ENCODE data around the gene PSMB8. TPM values are rescaled to one million over a fixed set of nuclear protein-coding genes. Genes with fewer than 3 reads are reported as not detected.

PSMB8 gene
- total and polyA plus RNA-seq, 2 of the 8 experiments (the other 6 are each of a cell fraction or from before 2014, with no cell fraction given): 18.4 to 43.0 TPM

DNA sequence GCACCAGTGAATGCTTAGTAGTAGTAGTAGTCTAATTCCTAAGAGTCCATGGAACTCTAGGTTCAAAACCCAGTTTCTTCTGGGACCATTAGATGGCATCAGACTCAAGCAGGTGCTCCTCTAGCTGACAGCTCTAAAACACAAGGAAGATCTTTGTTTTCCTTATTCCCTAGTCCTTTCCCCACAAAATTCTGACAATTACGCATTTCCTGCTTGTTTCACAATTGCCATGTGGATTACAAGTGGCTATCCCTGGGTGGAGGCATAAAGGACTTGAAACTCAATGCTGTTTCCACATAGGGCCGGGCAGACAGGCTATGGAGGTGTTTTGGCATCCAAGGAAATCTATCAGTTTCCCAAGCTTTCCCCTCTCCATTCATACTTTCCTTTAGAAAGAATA lies 17.9 kb downstream of the PSMB8 start (continued):
- TF ChIP-seq, protein P1, sequence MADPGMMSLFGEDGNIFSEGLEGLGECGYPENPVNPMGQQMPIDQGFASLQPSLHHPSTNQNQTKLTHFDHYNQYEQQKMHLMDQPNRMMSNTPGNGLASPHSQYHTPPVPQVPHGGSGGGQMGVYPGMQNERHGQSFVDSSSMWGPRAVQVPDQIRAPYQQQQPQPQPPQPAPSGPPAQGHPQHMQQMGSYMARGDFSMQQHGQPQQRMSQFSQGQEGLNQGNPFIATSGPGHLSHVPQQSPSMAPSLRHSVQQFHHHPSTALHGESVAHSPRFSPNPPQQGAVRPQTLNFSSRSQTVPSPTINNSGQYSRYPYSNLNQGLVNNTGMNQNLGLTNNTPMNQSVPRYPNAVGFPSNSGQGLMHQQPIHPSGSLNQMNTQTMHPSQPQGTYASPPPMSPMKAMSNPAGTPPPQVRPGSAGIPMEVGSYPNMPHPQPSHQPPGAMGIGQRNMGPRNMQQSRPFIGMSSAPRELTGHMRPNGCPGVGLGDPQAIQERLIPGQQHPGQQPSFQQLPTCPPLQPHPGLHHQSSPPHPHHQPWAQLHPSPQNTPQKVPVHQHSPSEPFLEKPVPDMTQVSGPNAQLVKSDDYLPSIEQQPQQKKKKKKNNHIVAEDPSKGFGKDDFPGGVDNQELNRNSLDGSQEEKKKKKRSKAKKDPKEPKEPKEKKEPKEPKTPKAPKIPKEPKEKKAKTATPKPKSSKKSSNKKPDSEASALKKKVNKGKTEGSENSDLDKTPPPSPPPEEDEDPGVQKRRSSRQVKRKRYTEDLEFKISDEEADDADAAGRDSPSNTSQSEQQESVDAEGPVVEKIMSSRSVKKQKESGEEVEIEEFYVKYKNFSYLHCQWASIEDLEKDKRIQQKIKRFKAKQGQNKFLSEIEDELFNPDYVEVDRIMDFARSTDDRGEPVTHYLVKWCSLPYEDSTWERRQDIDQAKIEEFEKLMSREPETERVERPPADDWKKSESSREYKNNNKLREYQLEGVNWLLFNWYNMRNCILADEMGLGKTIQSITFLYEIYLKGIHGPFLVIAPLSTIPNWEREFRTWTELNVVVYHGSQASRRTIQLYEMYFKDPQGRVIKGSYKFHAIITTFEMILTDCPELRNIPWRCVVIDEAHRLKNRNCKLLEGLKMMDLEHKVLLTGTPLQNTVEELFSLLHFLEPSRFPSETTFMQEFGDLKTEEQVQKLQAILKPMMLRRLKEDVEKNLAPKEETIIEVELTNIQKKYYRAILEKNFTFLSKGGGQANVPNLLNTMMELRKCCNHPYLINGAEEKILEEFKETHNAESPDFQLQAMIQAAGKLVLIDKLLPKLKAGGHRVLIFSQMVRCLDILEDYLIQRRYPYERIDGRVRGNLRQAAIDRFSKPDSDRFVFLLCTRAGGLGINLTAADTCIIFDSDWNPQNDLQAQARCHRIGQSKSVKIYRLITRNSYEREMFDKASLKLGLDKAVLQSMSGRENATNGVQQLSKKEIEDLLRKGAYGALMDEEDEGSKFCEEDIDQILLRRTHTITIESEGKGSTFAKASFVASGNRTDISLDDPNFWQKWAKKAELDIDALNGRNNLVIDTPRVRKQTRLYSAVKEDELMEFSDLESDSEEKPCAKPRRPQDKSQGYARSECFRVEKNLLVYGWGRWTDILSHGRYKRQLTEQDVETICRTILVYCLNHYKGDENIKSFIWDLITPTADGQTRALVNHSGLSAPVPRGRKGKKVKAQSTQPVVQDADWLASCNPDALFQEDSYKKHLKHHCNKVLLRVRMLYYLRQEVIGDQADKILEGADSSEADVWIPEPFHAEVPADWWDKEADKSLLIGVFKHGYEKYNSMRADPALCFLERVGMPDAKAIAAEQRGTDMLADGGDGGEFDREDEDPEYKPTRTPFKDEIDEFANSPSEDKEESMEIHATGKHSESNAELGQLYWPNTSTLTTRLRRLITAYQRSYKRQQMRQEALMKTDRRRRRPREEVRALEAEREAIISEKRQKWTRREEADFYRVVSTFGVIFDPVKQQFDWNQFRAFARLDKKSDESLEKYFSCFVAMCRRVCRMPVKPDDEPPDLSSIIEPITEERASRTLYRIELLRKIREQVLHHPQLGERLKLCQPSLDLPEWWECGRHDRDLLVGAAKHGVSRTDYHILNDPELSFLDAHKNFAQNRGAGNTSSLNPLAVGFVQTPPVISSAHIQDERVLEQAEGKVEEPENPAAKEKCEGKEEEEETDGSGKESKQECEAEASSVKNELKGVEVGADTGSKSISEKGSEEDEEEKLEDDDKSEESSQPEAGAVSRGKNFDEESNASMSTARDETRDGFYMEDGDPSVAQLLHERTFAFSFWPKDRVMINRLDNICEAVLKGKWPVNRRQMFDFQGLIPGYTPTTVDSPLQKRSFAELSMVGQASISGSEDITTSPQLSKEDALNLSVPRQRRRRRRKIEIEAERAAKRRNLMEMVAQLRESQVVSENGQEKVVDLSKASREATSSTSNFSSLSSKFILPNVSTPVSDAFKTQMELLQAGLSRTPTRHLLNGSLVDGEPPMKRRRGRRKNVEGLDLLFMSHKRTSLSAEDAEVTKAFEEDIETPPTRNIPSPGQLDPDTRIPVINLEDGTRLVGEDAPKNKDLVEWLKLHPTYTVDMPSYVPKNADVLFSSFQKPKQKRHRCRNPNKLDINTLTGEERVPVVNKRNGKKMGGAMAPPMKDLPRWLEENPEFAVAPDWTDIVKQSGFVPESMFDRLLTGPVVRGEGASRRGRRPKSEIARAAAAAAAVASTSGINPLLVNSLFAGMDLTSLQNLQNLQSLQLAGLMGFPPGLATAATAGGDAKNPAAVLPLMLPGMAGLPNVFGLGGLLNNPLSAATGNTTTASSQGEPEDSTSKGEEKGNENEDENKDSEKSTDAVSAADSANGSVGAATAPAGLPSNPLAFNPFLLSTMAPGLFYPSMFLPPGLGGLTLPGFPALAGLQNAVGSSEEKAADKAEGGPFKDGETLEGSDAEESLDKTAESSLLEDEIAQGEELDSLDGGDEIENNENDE (IDR thresholded peaks at IDR 0.05; ENCODE audit: insufficient replicate concordance, low read length): no peak
- TF ChIP-seq EGR1 (IDR thresholded peaks at IDR 0.05; ENCODE audit: borderline replicate concordance, low read depth, low read length) (no peak), RXRA (IDR thresholded peaks at IDR 0.05; ENCODE audit: insufficient read depth, low read depth, low read length) (no peak), NRF1 (IDR thresholded peaks at IDR 0.05; ENCODE audit: low read depth, low read length) (no peak), BACH1 (IDR thresholded peaks at IDR 0.05; ENCODE audit: low read length) (no peak)
- TF ChIP-seq, protein P2, sequence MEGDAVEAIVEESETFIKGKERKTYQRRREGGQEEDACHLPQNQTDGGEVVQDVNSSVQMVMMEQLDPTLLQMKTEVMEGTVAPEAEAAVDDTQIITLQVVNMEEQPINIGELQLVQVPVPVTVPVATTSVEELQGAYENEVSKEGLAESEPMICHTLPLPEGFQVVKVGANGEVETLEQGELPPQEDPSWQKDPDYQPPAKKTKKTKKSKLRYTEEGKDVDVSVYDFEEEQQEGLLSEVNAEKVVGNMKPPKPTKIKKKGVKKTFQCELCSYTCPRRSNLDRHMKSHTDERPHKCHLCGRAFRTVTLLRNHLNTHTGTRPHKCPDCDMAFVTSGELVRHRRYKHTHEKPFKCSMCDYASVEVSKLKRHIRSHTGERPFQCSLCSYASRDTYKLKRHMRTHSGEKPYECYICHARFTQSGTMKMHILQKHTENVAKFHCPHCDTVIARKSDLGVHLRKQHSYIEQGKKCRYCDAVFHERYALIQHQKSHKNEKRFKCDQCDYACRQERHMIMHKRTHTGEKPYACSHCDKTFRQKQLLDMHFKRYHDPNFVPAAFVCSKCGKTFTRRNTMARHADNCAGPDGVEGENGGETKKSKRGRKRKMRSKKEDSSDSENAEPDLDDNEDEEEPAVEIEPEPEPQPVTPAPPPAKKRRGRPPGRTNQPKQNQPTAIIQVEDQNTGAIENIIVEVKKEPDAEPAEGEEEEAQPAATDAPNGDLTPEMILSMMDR (IDR thresholded peaks at IDR 0.05; ENCODE audit: control extremely low read depth in 1 of 3, insufficient read depth in 1 of 3, low read depth in 1 of 3, low read length in 3 of 3): peak in 2 of 3 experiments; percentile 56 to 63; a peak in 3 of 4 replicates
